Fibroblast of skin of left quadriceps (primary cell): ENCODE results near the gene PRPH2.
A peak's percentile ranks its signal among the peaks of the same experiment; 100 is the strongest.

Source experiments
- DNase-seq, 2 experiments: peaks; one replicate each; pipeline ENCODE4 v3.0.0-alpha.2; 2013; ENCODE audit warnings: low read depth in 2 of 2

Gene PRPH2, protein sequence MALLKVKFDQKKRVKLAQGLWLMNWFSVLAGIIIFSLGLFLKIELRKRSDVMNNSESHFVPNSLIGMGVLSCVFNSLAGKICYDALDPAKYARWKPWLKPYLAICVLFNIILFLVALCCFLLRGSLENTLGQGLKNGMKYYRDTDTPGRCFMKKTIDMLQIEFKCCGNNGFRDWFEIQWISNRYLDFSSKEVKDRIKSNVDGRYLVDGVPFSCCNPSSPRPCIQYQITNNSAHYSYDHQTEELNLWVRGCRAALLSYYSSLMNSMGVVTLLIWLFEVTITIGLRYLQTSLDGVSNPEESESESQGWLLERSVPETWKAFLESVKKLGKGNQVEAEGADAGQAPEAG

DNA sequence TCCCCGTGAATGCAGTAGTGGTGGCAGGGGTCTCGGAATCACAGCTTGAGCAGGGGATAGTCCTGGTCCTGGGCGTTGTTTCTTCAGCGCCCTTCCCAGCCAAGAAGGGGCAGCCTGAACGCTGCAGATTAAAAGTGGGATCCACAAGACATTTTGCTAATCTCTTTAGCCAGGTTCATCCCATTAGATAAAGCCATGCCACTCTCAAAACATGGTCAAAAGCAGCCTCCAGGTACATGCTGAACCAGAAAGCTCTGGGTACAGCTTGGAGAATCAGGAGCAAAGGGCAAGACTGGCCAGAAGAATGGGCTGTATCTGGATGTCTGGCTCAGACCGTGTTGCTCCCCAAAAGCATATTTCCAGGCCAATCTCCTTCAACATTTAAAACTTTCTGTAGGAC, at the start of gene PRPH2:
Gene PRPH2 (minus strand): TSS at position 101 of the 400 bp plus-strand sequence. CDS start 263 bp downstream, outside the sequence.
- DNase-seq, result no peak

DNA sequence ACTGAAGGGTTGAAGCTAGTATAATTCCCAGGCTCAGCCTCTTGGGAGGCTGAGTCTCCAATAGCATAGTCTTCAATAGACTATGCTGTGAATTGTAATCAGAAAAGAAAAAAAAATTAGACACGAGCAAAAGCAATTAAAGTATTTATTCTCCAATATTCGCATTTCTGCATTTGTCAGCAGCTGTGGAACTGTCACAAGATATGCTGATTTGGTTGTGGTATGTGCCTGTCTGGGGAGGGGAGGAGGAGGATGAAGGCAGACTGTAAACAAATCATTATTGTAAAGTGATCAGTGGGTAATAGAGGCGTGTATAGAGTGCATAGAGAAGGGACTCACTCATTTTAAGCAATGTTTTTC, 49.3 kb upstream of the PRPH2 start:
- no peak for DNase-seq

DNA sequence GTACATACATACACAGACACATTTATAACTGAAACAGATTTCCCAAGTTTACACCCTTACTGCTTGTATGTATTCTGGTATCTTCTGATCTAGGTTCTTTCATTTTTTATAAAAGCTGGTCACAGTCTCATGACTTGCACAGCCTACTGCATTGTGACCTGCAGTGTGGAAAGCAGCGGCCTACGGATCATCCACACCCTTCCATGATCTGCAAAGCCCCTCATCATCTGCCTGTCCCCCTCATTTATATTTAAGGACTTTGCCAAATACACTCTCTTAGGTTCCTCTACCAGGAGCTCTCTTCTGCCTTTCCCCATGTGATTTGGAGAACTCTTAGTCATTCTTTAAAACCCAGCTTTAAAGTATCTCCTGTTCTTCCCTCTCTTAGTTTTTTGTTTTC, 47.4 kb upstream of the PRPH2 start:
- no peak for DNase-seq

DNA sequence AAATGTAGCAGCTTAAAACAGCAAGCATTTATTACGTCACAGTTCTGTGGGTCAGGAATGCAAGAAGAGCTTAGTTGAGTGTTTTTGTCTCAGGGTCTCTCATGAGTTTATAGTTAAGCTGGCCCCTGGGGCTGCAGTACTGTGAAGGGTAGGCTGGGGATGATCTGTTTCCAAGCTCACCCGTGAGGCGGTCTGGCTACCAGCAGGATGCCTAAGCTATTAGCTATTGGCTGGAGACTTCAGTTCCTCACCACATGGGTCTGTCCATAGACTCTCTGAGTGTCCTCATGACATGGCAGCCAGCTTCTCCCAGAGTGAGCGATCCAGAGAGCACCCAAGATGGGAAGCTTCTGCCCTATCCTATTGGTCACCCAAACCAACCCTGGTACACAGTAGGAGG, 46.7 kb upstream of the PRPH2 start:
- DNase-seq, result no peak

DNA sequence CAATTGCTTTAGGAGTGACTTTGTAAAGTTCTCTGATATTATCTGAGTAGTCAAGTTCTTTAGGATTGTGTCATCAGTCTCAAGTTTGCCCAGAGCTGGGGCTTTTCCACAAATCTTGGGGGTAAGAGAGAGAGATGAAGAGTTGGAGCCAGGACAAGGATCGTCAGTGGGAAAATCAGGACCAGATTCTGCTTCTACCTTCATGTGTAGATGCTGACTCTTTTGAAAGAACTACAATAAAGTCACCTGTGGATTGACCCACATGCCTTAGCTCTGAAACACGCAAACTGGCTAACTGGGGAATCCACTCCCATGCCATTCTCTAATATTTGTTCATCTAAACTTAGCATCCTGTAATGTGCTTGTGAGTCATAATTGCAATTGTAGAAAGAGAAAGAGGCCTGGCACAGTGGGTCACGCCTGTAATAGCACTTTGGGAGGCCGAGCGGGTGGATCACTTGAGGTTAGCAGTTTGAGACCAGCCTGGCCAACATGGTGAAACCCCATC, 43.8 kb upstream of the PRPH2 start:
- DNase-seq, result no peak

DNA sequence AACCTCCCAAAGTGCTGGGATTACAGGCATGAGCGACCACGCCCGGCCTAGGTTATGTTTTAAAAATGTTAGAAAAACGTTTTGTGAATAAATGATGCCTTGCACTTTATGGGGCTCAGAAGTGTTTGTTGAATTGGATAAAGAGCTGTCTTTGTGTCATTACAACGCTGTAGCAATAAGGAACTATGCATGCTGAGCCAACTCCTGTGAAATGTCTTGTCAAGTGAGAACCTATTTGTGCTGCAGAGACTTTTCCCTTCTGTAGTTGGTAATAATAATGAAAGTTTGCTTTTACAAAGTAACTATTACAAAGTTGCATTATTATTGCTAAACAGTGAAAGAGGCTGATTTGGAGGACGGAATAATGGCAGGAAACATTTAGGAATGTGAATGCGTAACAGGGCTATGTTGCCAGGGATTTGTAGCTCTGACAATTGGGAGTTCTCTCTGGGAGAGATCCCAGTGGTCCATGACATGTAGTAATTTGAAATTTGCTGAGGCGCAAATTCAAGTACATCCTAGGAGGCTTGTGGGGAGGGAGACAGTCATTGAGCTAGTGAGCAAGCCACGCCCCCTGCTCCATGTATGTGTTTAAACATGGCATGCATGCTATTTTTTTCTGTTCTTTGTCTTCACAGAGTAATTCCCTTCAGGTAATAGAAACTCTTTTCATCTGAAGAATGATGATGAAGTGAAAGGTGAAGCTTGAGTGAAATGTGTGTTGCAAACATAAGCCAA, 42.7 kb upstream of the PRPH2 start:
- no peak for DNase-seq

DNA sequence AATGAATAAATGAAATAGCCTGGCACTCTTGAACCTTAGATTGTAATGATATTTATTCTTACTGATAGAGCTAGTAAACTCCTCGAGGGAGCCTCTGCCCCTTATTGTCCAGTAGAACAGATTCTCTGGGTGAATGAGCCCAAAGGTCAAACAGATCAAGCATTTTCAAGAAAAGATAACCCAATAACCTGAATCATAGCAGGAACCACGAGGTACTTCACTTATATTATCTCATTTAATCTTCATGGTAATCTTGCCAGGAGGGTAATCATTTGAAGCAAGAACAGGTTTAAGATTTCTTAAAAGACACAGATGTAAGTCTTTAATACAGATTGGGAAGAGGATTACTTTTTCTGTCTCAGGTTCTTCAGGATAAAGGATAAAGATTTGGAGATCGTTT, 40.6 kb upstream of the PRPH2 start:
- no peak for DNase-seq

DNA sequence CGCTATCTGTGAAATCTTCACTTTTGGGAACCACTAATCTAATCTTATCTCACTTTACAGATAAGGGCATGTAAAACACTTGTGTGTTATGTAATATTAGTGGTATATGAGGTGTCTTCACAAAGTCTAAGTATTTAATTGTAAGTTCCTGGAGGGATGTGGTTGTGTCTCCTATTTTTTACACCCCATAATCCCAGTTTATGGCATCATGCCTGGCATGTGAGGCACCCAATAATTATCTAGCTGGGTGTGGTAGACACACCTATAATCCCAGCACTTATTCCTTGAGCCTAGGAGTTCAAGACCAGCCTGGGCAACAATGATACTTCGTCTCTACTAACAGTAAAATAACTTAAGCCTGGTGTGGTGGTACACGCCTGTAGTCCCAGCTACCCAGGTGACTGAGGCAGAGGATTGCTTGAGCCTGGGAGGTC, 40.0 kb upstream of the PRPH2 start:
- no peak for DNase-seq

DNA sequence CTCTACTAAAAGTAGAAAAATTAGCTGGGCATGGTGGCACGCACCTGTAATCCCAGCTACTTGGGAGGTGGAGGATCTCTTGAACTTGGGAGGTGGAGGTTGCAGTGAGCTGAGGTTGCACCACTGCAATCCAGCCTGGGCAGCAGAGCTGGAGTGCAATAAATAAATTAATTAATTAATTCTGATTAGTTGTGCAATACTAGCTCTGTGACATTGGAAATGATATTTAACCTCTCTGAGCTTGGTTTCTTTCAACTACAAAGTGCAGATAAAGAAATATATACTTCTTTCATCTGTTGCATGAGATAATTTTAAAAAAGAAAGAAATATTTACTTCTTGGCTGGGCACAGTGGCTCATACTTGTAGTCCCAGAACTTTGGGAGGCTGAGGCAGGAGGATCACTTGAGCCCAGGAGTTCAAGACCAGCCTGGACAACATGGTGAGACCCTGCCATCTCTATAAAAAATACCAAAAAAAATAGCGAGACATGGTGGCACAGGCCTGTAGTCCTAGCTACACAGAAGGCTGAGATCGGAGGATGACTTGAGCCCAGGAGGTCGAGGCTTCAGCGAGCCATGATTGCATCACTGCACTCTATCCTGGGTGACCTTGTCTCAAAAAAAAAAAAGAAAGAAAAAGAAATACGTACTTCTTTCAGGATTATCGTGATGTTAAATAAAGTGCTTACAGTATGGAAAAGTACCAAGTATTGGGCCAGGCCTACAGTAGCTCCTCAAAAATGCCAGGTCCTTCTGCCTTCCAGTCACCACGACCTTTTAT, 39.1 kb upstream of the PRPH2 start:
- no peak for DNase-seq

DNA sequence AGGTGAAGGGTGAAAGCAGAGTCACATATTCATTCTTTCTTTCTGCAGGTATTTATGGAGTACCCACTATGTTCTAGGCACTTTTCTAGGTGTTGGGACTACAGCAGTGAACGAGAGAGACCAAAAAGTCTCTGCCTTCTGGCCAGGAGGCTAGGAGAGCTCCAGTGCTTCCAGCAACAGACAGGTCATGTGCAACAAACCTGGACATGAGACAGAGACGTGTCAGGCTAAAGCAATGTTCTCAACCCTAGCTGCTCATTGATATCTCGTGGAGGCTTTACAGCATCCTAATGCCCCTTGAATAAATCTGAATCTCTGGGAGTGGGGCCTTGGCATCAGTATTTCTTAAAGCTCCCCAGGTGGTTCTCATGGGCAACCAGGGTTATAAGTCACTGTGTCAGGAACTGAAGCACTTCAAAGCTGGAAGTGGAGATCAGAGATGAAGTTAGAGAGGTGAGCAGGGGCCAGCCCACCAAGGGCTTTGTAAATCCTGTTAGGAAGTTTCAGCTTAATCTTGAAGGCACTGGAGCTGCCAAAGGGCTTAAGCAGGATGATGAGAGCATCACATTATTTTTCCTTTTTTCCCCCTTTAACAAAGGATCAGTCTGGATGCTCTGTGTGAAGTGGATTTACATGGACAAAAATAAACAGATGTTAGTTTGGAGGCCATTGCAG, 36.5 kb upstream of the PRPH2 start:
- no peak for DNase-seq

DNA sequence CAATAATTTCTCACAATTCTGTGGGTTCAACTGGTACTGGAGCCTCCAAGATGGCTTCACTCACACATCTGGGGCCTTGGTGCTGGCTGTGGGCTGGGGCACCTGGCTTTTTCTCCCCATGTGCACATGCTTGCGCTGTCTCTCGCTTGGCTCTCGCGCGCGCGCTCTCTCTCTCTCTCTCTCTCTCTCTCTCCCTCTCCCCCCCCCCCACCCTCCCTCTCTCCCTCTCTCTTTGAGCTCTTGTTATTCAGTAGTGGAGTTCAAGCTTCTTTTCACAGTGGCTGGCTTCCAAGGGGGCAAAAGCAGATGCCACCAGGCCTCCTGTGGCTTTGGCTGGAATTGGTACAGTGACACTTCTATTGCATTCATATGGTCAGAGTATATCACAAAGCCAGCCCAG, 34.3 kb upstream of the PRPH2 start:
- no peak for DNase-seq

DNA sequence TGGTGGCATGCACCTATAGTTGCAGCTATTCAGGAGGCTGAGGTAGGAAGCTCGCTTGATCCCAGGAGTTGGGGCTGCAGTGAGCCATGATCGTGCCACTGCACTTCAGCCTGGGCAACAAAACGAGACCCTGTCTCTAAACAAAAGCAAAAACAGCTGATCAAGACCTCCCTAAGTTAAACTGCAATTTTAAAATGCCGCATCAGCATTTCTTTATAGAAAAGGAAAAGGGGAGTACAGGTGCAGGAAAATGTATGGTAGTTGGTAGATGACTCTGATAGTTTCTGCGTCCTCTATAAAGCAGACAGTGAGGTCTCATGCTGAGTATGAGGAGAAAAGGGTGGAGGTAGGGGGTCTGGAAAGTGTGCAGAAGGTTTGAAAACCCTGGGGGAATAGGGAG, 32.4 kb upstream of the PRPH2 start:
- DNase-seq, result no peak

DNA sequence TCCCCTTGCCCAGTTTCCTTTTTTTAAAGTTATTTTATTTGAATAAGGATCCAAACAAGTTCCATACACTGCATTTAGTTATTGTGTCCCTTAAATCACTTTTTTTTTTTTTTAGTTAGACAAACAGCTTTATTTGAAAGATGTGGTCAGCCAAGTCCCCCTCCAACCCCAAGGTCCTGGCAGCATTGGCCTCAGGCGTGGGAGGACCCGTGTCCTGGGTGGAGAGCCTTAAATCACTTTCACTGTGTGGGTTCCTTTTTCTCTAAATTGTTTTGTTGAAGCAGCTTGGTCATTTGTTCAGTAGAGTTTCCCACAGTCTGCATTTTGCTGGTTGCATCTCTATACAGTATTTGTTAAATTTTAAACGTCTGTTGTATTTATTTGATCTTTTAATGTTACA, 28.7 kb upstream of the PRPH2 start:
- DNase-seq, result no peak

DNA sequence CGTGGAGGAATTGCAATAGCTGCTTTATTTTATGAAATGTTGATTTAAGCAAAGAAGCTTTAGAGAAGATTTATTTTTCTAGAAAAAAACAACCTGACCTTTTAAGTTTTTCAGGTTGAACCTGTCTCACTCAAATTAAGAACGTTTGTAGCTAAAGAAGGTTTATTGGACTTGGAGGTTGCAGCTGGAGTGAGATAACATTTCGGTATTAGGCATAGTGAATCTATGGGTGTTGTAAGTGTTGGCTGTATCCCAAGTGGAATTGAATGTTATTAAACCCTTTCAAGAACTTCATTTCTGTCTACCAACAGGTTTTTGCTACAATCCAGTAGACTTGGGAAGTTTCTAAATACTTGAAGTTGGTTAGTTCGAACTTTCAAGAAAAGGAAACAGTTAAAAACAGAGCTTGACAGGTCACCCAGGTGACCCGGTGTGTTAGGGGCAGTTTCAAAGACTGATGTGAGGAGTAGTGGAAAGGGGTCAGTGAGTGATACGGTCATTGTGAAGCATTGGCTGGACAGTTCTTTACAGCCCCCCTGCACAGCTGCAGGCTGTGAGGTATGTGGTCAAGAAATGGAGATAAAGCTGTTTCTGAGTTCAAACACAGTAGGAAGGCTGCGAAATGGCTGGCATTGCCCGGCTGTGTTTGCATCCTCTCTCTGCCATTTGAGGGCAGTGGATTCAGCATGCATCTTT, 26.0 kb upstream of the PRPH2 start:
- DNase-seq, result no peak

DNA sequence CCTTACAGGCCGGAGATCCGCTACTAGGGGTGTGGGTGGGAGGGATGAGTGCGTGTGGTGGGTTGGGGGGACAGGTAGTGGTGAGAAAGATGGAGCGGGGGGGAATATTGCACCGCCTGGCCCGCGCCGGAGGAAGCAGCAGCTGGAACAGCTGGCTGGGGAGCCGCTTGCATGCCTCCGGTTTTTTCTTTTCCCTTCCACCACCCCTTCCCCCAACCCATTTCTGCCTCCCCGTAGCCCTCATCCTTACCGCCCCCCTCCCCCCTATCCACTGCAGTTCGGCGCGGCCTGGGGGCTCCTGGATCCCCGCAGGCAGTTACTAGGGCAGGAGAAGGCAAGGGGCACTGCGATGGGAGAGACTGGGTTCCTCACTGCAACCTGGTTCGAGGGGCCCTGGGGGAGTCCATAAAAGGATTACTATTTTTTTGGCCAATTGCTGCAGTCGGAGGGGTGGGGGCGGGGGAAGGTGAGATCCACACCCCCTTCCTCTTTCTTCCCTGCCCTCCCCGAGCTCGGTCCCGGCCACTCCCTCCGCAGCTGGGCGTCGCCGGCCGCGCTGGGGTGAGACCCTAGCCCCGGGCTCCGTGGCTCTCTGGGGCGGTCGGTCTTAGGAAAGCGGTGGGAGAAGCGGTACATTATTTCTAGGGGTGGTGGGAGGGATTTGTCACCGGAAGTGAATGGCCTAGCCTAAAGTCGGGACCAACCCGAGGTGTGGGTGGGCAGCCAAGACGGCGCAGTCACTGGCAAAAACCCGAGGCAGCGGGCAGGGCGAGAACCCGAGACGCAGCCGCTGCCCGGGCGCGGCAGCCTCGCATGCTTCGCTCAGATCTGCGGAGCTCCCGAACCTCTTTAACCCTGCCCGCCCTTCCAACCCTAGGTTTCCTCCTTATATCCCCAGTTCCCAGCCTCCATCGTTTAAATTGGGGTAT, 24.3 kb upstream of the PRPH2 start:
- DNase-seq, result peak; percentile 86 to 90

DNA sequence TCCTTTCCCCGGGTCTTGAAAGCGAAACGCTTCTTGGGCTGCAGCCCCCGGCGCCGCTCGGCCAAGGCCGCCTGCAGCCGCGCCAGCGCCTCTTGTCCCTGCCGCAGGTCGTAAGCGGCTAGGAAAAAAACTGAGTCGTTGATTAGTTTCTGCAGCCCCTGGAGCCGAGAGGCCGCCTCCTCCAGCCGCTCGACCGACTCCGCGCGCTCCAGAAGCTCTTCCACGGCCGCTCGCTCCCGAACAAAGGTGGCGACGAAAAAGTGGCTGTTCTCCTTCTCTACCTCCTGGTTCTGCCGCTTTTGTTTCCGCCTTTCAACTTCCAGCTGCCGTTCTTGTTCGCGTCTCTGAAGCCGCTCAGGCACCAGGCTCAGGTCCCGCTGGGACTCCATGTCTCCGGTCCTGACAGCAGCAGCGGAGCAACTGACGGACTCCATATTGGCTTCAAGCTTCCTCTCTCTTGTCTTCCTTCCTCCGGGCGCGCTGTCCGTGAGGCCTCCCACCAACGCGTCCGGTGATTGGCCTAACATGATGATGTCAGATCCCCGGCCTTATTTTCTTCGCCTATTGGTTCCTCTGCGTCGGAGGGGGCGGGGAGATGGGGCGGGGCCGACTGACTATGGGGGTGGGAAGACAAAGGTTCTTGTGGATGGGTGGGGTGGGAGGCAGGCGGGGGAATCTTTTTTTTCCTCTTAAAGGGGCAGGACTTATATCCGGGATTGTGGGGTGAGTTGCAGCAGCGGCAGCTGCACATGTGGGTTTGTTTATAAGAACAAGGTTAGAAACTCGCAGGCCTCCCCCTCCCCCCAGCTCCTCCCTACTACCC, 23.5 kb upstream of the PRPH2 start, which contains the start of gene TBCC:
Gene TBCC (minus strand): TSS at position 464 of the 823 bp plus-strand sequence. CDS start 30 bp downstream, at position 434.
- DNase-seq, result peak; percentile 98

DNA sequence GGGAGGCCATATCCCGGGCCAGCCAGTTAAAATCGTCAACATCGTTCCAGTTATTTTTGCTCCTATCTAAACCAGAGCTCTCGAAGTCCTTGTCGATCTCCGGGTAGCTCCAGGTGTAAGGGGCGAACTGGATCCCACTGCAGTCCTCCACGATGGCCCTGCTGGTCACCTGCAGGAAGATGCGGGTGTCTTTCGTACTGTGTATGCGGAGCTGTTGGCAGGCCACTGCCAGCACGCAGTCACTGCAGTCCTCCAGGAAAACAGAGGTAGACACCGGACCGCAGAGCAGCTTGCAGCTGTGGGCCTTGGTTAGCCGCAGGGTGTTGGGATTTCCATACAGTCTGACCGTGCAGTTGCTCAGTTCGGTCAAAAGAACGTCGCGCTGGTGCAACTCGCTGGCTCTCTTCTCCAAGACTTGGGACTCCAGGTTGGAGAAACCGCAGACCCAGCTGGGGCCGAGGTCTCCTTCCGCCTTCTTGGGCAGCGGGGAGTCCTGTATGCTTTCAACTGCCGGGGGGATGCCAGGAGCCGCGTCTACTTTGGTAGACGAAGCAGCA, 22.8 kb upstream of the PRPH2 start:
- no peak for DNase-seq

DNA sequence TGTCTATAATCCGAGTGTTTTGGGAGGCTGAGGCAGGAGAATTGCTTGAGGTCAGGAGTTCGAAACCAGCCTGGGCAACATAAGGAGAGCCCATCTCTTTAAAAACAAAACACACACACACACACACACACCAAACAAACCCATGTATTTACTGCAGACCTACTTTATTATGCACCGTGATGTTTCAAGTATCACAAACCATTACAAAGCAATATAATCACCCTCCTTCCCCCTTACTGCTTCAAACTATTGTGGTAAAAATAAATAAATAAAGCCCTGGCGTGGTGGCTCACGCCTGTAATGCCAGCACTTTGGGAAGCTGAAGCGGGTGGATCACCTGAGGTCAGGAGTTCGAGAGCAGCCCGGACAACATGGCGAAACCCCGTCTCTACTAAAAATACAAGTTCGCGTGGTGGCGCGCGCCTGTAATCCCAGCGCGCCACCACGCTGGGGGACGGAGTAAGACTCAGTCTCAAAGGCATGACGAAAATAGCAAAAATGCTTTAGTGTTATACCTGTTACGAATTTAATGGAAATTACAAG, 22.0 kb upstream of the PRPH2 start:
- no peak for DNase-seq
